ENCODE data around the gene DDI1.

The DDI1 gene

DNA sequence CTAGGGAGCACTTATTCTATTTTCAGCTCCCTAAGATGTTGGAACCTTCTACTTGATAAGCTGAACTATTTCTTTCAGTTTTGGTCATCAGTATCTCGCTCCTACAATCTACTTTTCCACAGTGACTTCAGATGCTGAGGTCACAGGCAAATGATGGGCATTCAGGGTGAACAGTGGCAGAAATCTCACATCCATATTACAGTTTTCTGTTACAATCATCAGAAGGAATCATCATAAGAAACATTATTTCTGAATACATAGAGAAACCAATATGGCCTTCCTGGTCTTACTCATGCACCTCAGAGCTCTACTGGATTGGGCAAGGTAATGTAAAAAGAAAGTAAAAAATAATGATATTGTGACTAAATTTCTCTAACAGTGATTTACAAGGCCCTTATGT lies 39.4 kb upstream of the DDI1 start:
- no peak for TF ChIP-seq ZFX (IDR thresholded peaks at IDR 0.05)
- TF ChIP-seq, protein P1, sequence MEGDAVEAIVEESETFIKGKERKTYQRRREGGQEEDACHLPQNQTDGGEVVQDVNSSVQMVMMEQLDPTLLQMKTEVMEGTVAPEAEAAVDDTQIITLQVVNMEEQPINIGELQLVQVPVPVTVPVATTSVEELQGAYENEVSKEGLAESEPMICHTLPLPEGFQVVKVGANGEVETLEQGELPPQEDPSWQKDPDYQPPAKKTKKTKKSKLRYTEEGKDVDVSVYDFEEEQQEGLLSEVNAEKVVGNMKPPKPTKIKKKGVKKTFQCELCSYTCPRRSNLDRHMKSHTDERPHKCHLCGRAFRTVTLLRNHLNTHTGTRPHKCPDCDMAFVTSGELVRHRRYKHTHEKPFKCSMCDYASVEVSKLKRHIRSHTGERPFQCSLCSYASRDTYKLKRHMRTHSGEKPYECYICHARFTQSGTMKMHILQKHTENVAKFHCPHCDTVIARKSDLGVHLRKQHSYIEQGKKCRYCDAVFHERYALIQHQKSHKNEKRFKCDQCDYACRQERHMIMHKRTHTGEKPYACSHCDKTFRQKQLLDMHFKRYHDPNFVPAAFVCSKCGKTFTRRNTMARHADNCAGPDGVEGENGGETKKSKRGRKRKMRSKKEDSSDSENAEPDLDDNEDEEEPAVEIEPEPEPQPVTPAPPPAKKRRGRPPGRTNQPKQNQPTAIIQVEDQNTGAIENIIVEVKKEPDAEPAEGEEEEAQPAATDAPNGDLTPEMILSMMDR (conservative IDR thresholded peaks at IDR 0.05): no peak
- no peak overlapping the region for H3K27ac ChIP-seq

DNA sequence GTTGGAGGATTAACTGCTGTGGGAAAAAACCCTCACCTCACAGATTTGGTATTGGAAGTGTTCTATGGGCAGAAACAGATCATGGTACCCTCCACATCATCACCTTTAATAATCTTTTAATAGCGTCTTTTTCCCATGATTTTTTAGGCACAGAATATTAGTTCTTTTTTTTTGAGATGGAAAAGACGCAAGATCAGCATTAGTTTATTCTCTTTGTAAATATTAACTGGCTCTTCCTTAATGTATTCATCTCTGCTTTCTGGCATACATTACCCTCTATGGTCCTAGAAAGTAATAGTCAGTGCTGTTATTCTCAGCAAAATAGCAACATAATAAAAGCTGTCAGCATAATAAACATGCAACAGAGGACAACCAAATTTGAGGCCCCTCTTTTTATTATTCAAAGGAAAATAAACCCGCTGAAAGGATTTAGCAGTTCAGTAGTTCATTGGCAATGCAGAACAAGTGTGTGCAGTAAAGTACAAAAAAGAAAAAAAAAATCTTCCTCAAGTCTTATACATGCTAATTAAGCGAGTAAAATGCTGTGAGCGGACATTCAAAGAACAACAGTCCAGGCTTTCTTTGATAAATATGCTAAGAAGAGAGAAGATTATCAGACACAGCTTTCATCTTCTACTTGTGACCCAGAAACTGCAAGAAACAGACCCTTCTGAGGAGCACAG lies 37.5 kb upstream of the DDI1 start:
- no peak for TF ChIP-seq ZFX (IDR thresholded peaks at IDR 0.05)
- TF ChIP-seq, protein P1 (conservative IDR thresholded peaks at IDR 0.05): no peak
- no peak overlapping the region for H3K27ac ChIP-seq

DNA sequence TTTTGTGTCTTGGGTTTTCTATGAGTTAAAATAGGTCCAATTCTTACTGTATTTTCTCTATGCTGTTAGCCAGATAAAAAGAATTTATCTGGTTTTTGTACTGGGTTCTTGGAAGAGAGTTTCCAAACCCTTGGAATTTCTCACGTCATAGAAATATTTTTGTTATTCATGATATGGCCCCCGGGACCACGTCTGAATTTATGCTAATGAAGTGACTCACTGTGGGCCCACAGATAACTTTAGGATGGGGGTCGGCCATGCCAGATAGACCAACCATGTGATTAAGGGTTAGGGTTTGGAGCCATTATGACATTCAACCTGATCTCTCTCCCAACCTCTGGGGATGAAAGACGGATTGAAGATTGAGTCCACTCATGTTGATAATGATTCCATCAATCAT lies 35.6 kb upstream of the DDI1 start:
- TF ChIP-seq, protein P1 (conservative IDR thresholded peaks at IDR 0.05): no peak
- no peak for TF ChIP-seq ZFX (IDR thresholded peaks at IDR 0.05)
- H3K27ac ChIP-seq: no peak overlapping the region

DNA sequence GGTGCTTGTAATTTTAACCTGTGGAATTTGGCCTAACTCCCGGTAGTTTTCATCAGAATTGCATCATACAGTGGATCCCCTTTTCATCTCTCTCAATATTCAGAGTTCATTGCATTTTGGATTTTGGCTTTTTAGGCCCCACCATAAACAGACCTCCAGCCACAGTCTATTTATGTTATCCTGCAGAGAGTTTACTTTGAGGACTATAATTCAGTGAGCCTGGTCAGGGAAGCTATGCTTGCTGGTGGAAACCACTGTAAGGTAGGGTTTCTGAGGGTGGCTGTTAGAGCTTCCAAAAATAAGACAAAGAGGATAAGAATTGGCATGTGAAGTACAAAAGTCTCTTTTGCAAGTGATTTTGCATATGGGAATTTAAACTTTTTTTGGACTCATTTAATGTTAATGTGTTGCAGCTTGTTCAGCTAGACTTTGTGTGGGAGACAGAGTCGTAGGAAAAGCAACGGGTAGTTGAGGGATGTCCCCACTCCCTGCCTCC lies 34.8 kb upstream of the DDI1 start:
- TF ChIP-seq, protein P1 (conservative IDR thresholded peaks at IDR 0.05): no peak
- TF ChIP-seq ZFX (IDR thresholded peaks at IDR 0.05): no peak
- no peak overlapping the region for H3K27ac ChIP-seq

DNA sequence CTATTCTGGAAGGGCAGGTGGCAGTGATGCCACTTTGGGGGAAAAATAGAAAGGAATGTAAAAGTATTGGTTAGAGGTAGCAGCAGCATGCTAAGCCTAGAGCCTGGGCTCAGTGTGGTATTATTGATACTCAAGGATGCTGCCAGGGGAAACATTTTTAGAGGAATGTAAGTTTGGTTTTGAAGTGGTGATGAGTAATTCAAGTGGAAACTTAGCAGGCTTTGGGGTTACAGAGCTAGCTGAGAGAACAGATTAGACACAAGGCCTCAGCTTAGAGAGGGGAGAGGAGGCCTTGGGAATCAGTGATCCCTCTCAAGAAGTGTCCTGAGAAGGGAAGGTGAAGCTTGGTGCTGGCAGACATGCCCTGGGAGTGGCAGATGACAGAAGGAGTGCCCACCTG lies 32.9 kb upstream of the DDI1 start:
- H3K27ac ChIP-seq: no peak overlapping the region

DNA sequence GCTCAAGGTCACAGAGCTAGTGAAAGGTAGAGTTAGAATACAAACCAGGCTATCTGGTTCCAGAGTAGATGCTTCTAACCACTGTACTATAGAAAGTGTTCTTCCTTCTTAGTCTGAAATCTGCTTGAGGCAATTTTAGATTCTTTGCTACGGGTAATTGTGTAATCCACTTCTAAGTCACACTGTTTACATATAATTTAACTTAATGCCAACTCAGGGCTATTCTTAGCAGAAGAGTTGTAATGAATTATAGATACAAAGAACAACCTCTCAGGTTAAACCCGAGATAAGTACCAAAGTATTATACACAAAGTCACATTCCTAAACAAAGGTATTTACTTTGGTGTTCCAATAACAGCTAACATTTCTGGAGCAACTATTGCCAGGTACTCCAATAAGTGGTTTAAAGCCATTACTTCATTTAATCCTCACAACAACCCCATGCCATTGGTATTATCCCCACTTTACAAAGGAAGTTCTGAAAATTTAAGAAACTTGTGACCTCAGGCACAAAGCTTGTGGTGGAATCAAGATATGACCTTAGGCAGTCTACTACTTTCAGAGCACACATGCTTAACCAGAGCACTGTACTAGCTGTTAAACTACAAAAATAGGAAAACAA lies 31.1 kb upstream of the DDI1 start:
- no peak overlapping the region for H3K27ac ChIP-seq
- no peak for TF ChIP-seq ZFX (IDR thresholded peaks at IDR 0.05)
- TF ChIP-seq, protein P1 (conservative IDR thresholded peaks at IDR 0.05): no peak

More for the DNA sequence above, 32.9 kb upstream of the DDI1 start:
- TF ChIP-seq, protein P1 (conservative IDR thresholded peaks at IDR 0.05): no peak
- TF ChIP-seq ZFX (IDR thresholded peaks at IDR 0.05): no peak

DNA sequence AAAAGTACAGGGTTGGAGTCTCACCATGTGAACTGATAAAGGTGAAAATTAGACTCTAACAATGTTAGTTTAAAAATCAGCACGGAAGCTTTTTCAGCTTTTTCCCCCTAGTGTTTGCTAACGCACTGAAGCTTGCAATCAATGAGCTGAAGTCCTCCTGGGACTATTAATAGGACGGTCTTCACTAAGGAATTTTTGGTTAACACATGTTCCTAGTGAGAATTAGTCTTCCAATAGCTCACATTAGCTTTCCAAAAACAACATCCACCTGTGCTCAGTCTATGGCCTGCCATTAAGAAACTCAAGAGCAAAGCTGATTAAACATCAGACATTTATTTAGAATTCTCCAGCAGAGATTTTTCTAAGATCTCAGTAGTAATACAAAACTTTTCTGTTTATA lies 26.7 kb upstream of the DDI1 start:
- TF ChIP-seq ZFX (IDR thresholded peaks at IDR 0.05): no peak
- TF ChIP-seq, protein P1 (conservative IDR thresholded peaks at IDR 0.05): no peak
- no peak overlapping the region for H3K27ac ChIP-seq
